GM12878 (cell line): ENCODE data around the gene ABI3. TPM values are rescaled to one million over a fixed set of nuclear protein-coding genes. Genes with fewer than 3 reads are reported as not detected.
A peak's percentile ranks its signal among the peaks of the same experiment; 100 is the strongest.

Source experiments
- BHLHE40 ChIP-seq, 2 experiments: fragments of 450-650 bp in 1 of 2; IDR thresholded peaks; 2 replicates each; pipeline ENCODE4 v1.6.1; 2011 to 2017; ENCODE audit warnings: low read depth in 2 of 2, borderline replicate concordance in 1 of 2, improper control_type of control experiment in 1 of 2, low read length in 1 of 2, mild to moderate bottlenecking in 1 of 2
- CBFB ChIP-seq: IDR thresholded peaks from 2 replicates; pipeline ENCODE4 v1.6.1; 2016; ENCODE audit warnings: antibody characterized with exemption, low read depth
- CBX5 ChIP-seq: sonication (generic); IDR thresholded peaks from 2 replicates; pipeline ENCODE4 v1.6.1; 2016; ENCODE audit warnings: low read depth, moderate library complexity, mild to moderate bottlenecking, inconsistent platforms
- CEBPZ ChIP-seq: fragments of 150-350 bp; IDR thresholded peaks from 2 replicates; pipeline ENCODE4 v1.6.1; 2016; ENCODE audit warnings: low read depth, low read length
- JUNB ChIP-seq: IDR thresholded peaks from 2 replicates; pipeline ENCODE4 v1.6.1; 2016; ENCODE audit warnings: antibody characterized with exemption, mild to moderate bottlenecking
- KDM1A ChIP-seq: fragments of 200-600 bp; sonication (generic); IDR thresholded peaks from 2 replicates; pipeline ENCODE4 v1.6.1; 2016; ENCODE audit warnings: borderline replicate concordance
- KLF5 ChIP-seq: fragments of 450-650 bp; IDR thresholded peaks from 2 replicates; pipeline ENCODE4 v1.6.1; 2014; ENCODE audit warnings: mild to moderate bottlenecking; ENCODE audit not compliant: partially characterized antibody
- MXI1 ChIP-seq: fragments of 150-350 bp; IDR thresholded peaks from 2 replicates; pipeline ENCODE4 v1.6.1; 2011; ENCODE audit warnings: low read depth, mild to moderate bottlenecking, inconsistent platforms, low read length, improper control_type of control experiment
- NFIC ChIP-seq: IDR thresholded peaks from 2 replicates; pipeline ENCODE4 v1.6.1; 2012; ENCODE audit warnings: low read depth, mild to moderate bottlenecking, inconsistent platforms, low read length, moderate library complexity
- PKNOX1 ChIP-seq: fragments of 450-650 bp; IDR thresholded peaks from 2 replicates; pipeline ENCODE4 v1.6.1; 2016; ENCODE audit warnings: mild to moderate bottlenecking
- SIX5 ChIP-seq: IDR thresholded peaks from 2 replicates; pipeline ENCODE4 v1.6.1; 2011; ENCODE audit warnings: mild to moderate bottlenecking, low read depth, low read length, moderate library complexity; ENCODE audit not compliant: severe bottlenecking
- SMAD1 ChIP-seq: fragments of 450-650 bp; IDR thresholded peaks from 2 replicates; pipeline ENCODE4 v1.6.1; 2018; ENCODE audit warnings: mild to moderate bottlenecking, low read depth; ENCODE audit not compliant: partially characterized antibody
- SMAD5 ChIP-seq: IDR thresholded peaks from 2 replicates; pipeline ENCODE4 v1.6.1; 2016; ENCODE audit warnings: antibody characterized with exemption, low read depth
- TCF7 ChIP-seq: IDR thresholded peaks from 2 replicates; pipeline ENCODE4 v1.6.1; 2014; ENCODE audit warnings: antibody characterized with exemption, borderline replicate concordance
- USF2 ChIP-seq: IDR thresholded peaks from 2 replicates; pipeline ENCODE4 v1.6.1; 2011; ENCODE audit warnings: low read depth, low read length, improper control_type of control experiment, borderline replicate concordance
- polyA plus RNA-seq, 11 experiments: library from polyadenylated mRNA; depleted of rRNA in 4 of 11; unstranded in 6 of 11; stranded (reverse) in 5 of 11; fragments of >200 nt; fragmentation: Nextera tagmentation in 4 of 11; fragmentation: Illumina TruSeq in 1 of 11; extraction: Ambion mirVana in 4 of 11; extraction: Trizol in 1 of 11; gene quantifications; 1 replicate in 1 of 11; 2 replicates in 10 of 11; pipeline versions ENCODE4 v1.2.1 to v1.2.3, GENCODE V29; 2011 to 2016; ENCODE audit warnings: inconsistent platforms in 2 of 11, missing spikeins in 2 of 11, low read depth in 1 of 11
- total RNA-seq, 4 experiments: library from RNA; depleted of rRNA in 3 of 4; stranded (reverse); fragments of >200 nt in 3 of 4; fragmentation: Illumina TruSeq in 1 of 4; extraction: Trizol in 1 of 4; gene quantifications; 2 replicates each; pipeline versions ENCODE4 v1.2.1 to v1.2.3, GENCODE V29; 2013 to 2021
- TF ChIP-seq, protein P1 (sequence below): fragments of 450-650 bp; IDR thresholded peaks from 2 replicates; pipeline ENCODE4 v1.6.1; 2016; ENCODE audit warnings: mild to moderate bottlenecking
- TF ChIP-seq, protein P2 (sequence below): fragments of 450-650 bp; IDR thresholded peaks from 2 replicates; pipeline ENCODE4 v1.6.1; 2018; ENCODE audit warnings: mild to moderate bottlenecking, low read depth, moderate library complexity; ENCODE audit not compliant: partially characterized antibody
- TF ChIP-seq, protein P3 (sequence below): fragments of 450-650 bp; IDR thresholded peaks from 2 replicates; pipeline ENCODE4 v1.6.1; 2014; ENCODE audit warnings: mild to moderate bottlenecking

The ABI3 gene
- total and polyA plus RNA-seq, 10 of the 15 experiments (the other 5 are each of a cell fraction or from before 2014, with no cell fraction given) = 13.4 to 109 (median 51.1) TPM

GRCh38 chr17:49193513-49194296 lies 16.8 kb upstream of the ABI3 start (continued):
- TF ChIP-seq USF2 (no peak; the same call in 1 of the 2 replicates), PKNOX1 (peak; percentile 97), CEBPZ (no peak), CBX5 (no peak), SMAD5 (no peak; the same call in 1 of the 2 replicates), JUNB (peak; percentile 85), NFIC (peak; percentile 88), MXI1 (peak; percentile 34; the same call in 1 of the 2 replicates), KDM1A (no peak), BHLHE40 (IDR thresholded peaks at IDR 0.05; ENCODE audit: borderline replicate concordance in 1 of 2, low read depth in 2 of 2, low read length in 1 of 2) (peak; percentile 67 to 88), TCF7 (no peak), SIX5 (no peak), SMAD1 (peak; percentile 72), CBFB (peak; percentile 67; the same call in 1 of the 2 replicates), KLF5 (no peak)
- TF ChIP-seq, protein P1, sequence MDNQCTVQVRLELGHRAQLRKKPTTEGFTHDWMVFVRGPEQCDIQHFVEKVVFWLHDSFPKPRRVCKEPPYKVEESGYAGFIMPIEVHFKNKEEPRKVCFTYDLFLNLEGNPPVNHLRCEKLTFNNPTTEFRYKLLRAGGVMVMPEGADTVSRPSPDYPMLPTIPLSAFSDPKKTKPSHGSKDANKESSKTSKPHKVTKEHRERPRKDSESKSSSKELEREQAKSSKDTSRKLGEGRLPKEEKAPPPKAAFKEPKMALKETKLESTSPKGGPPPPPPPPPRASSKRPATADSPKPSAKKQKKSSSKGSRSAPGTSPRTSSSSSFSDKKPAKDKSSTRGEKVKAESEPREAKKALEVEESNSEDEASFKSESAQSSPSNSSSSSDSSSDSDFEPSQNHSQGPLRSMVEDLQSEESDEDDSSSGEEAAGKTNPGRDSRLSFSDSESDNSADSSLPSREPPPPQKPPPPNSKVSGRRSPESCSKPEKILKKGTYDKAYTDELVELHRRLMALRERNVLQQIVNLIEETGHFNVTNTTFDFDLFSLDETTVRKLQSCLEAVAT = peak; percentile 98
- TF ChIP-seq, protein P2, sequence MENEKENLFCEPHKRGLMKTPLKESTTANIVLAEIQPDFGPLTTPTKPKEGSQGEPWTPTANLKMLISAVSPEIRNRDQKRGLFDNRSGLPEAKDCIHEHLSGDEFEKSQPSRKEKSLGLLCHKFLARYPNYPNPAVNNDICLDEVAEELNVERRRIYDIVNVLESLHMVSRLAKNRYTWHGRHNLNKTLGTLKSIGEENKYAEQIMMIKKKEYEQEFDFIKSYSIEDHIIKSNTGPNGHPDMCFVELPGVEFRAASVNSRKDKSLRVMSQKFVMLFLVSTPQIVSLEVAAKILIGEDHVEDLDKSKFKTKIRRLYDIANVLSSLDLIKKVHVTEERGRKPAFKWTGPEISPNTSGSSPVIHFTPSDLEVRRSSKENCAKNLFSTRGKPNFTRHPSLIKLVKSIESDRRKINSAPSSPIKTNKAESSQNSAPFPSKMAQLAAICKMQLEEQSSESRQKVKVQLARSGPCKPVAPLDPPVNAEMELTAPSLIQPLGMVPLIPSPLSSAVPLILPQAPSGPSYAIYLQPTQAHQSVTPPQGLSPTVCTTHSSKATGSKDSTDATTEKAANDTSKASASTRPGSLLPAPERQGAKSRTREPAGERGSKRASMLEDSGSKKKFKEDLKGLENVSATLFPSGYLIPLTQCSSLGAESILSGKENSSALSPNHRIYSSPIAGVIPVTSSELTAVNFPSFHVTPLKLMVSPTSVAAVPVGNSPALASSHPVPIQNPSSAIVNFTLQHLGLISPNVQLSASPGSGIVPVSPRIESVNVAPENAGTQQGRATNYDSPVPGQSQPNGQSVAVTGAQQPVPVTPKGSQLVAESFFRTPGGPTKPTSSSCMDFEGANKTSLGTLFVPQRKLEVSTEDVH = no peak
- TF ChIP-seq, protein P3, sequence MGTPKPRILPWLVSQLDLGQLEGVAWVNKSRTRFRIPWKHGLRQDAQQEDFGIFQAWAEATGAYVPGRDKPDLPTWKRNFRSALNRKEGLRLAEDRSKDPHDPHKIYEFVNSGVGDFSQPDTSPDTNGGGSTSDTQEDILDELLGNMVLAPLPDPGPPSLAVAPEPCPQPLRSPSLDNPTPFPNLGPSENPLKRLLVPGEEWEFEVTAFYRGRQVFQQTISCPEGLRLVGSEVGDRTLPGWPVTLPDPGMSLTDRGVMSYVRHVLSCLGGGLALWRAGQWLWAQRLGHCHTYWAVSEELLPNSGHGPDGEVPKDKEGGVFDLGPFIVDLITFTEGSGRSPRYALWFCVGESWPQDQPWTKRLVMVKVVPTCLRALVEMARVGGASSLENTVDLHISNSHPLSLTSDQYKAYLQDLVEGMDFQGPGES = no peak
